ENCODE results near the gene VRK2. TPM values are rescaled to one million over a fixed set of nuclear protein-coding genes. Genes with fewer than 3 reads are reported as not detected.
A peak's percentile ranks its signal among the peaks of the same experiment; 100 is the strongest.
"Not testable (repeated sequence)": the region's sequence is repeated elsewhere in the genome, so short reads cannot be mapped to it uniquely, and the experiment has no call there.

VRK2 gene
- total RNA-seq, 2 experiments from 2014 or later, result 23.3 to 26.3 TPM

GRCh38 chr2:58127111-58127510, 80.5 kb downstream of the VRK2 start:
- ChIA-PET CTCF (no interaction called here), POLR2A (no interaction called here)
- Mint-ChIP-seq H3K4me3 (no peak overlapping the region), H3K27ac (no peak overlapping the region), H3K27me3 (no peaks in the 10 kb centered on the region), H3K36me3 (peaks cover 19% of the 10 kb centered on the region), H3K9me3 (no peaks in the 10 kb centered on the region), H3K4me1 (ENCODE audit: low read depth) (peaks cover 2% of the 10 kb centered on the region)
- no peak for DNase-seq
- intact Hi-C loops (cut with micrococcal nuclease), result no loop called here

DNA sequence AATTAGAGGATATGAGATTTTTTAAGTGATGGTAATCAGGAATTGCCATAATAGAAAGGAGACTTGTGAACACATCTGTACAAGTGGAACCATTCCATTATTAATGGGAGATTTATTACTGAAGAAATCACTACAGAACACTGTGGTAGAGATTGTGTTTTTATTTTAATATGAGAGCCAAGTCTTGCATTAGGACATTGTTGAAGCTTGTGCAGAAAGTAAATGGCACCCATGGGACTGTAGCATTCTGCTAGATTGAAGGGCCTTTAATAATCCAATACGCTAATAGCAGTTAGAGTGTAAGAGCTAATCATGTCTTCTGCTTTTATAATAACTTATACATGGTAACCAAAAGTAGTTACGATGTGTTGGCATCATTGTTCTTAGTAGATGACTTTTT, 83.6 kb downstream of the VRK2 start:
- CTCF ChIA-PET, result no interaction called here
- POLR2A ChIA-PET, result no interaction called here
- Mint-ChIP-seq H3K27ac (no peak overlapping the region), H3K9me3 (no peaks in the 10 kb centered on the region), H3K4me3 (no peak overlapping the region), H3K4me1 (ENCODE audit: low read depth) (no peaks in the 10 kb centered on the region), H3K36me3 (peaks cover 16% of the 10 kb centered on the region), H3K27me3 (no peaks in the 10 kb centered on the region)
- intact Hi-C loops (cut with micrococcal nuclease), result no loop called here
- no peak for DNase-seq

DNA sequence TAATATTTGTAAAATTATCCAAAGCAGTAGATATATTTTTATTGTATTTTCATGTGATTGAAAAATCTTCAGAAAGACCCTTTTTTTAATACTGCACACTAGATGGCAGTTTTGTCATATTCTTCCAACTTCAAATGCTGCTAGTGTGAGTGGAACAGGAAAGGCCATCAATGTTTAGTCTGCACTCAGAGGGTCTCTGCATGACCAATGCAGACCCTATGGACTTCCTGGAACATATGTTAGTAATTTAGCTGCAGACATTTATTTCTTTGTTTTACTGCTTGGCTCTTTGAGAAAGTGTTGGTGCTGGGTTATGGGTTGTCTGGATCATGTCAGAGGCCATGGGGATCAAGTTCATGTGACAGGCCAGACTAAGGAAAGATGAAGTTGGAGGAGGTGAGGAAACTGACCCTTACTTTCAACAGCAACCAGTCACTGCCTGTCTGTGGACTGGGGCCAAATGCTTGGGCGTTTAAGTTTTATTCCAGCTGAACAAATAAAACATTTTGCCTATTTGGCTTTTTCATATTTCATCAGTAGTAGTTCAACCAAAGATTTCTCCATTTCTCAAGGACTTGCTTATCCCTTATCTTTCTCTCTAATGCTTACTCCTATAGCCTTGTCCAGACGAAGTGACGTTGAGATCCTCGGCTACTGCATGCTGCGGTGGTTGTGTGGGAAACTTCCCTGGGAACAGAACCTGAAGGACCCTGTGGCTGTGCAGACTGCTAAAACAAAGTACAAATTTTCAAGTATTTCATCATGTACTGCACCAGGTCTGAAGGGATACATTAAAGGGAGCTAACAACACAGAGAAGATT, 84.8 kb downstream of the VRK2 start:
- H3K4me3 Mint-ChIP-seq, result no peak overlapping the region
- POLR2A ChIA-PET, result no interaction called here
- peaks cover 19% of the 10 kb centered on the region for H3K36me3 Mint-ChIP-seq
- intact Hi-C loops (cut with micrococcal nuclease), result no loop called here
- H3K4me1 Mint-ChIP-seq (ENCODE audit: low read depth), result no peaks in the 10 kb centered on the region
- CTCF ChIA-PET, result no interaction called here
- no peak for DNase-seq
- H3K9me3 Mint-ChIP-seq, result no peaks in the 10 kb centered on the region
- no peak overlapping the region for H3K27ac Mint-ChIP-seq
- H3K27me3 Mint-ChIP-seq, result no peaks in the 10 kb centered on the region

DNA sequence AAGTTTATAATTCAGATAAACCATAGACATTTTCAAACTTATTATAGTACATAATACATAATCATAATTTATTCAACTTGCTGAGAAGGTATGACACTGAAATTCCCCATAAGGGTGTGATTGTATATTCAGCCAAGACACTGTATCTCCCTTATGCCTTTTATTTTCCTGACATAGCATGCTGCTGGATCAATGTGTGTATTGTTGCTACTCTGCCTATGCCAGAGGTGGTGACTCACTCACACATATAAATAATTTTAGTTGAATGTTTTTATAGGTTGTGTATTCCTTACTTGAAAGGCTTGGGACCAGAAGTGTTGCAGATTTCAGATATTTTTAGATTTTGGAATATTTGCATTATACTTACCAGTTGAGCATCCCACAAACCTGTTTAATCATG, 86.8 kb downstream of the VRK2 start:
- H3K36me3 Mint-ChIP-seq, result peaks cover 19% of the 10 kb centered on the region
- intact Hi-C loops (cut with micrococcal nuclease), result no loop called here
- no peak overlapping the region for H3K27ac Mint-ChIP-seq
- ChIA-PET CTCF (no interaction called here), POLR2A (no interaction called here)
- H3K4me1 Mint-ChIP-seq (ENCODE audit: low read depth), result no peaks in the 10 kb centered on the region
- no peak for DNase-seq
- H3K9me3 Mint-ChIP-seq, result no peaks in the 10 kb centered on the region
- H3K4me3 Mint-ChIP-seq, result no peak overlapping the region
- no peaks in the 10 kb centered on the region for H3K27me3 Mint-ChIP-seq

DNA sequence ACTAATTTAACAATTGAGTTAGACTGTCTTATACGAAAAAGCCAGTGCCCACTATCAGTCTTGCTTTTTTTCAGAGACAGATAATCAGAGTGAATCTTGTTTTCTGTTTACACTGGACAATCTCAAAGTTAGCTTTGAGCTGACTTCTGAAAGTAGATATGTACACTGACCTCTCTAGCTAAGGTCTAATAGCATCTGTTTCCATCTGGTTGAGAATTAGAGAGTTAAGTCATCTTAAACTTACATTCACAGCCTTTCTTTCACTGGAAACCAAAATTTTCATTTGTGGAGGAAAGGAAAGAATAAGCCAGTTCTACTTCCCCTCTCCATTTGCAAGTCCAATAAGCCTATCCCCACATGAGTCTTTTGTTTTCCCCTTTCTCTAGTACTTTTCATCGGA, 89.3 kb downstream of the VRK2 start:
- DNase-seq, result no peak
- no peak overlapping the region for H3K27ac Mint-ChIP-seq
- no peaks in the 10 kb centered on the region for H3K4me1 Mint-ChIP-seq (ENCODE audit: low read depth)
- peaks cover 28% of the 10 kb centered on the region for H3K36me3 Mint-ChIP-seq
- no peaks in the 10 kb centered on the region for H3K27me3 Mint-ChIP-seq
- CTCF ChIA-PET, result no interaction called here
- POLR2A ChIA-PET, result no interaction called here
- intact Hi-C loops (cut with micrococcal nuclease), result no loop called here
- H3K4me3 Mint-ChIP-seq, result no peak overlapping the region
- H3K9me3 Mint-ChIP-seq, result no peaks in the 10 kb centered on the region

- intact Hi-C loops (cut with micrococcal nuclease), result no loop called here
- H3K36me3 Mint-ChIP-seq, result peaks cover 21% of the 10 kb centered on the region
These were observed 90.6 kb downstream of the VRK2 start for GRCh38 chr2:58137221-58137620.

GRCh38 chr2:58137856-58138255, 91.2 kb downstream of the VRK2 start:
- Mint-ChIP-seq H3K9me3 (no peaks in the 10 kb centered on the region), H3K36me3 (peaks cover 21% of the 10 kb centered on the region), H3K4me1 (ENCODE audit: low read depth) (no peaks in the 10 kb centered on the region), H3K27me3 (no peaks in the 10 kb centered on the region), H3K27ac (no peak overlapping the region), H3K4me3 (no peak overlapping the region)
- intact Hi-C loops (cut with micrococcal nuclease), result no loop called here
- CTCF ChIA-PET, result no interaction called here
- DNase-seq, result no peak
- POLR2A ChIA-PET, result no interaction called here

More at GRCh38 chr2:58137221-58137620, 90.6 kb downstream of the VRK2 start:
- no peaks in the 10 kb centered on the region for H3K27me3 Mint-ChIP-seq
- no peak for DNase-seq
- no peaks in the 10 kb centered on the region for H3K9me3 Mint-ChIP-seq
- no peaks in the 10 kb centered on the region for H3K4me1 Mint-ChIP-seq (ENCODE audit: low read depth)
- POLR2A ChIA-PET, result no interaction called here
- H3K4me3 Mint-ChIP-seq, result no peak overlapping the region
- CTCF ChIA-PET, result no interaction called here
- H3K27ac Mint-ChIP-seq, result no peak overlapping the region

GRCh38 chr2:58138396-58139030, 91.9 kb downstream of the VRK2 start:
- no peak overlapping the region for H3K4me3 Mint-ChIP-seq
- no peak overlapping the region for H3K27ac Mint-ChIP-seq
- intact Hi-C loops (cut with micrococcal nuclease), result no loop called here
- CTCF ChIA-PET, result no interaction called here
- peaks cover 21% of the 10 kb centered on the region for H3K36me3 Mint-ChIP-seq
- no peaks in the 10 kb centered on the region for H3K4me1 Mint-ChIP-seq (ENCODE audit: low read depth)
- no peaks in the 10 kb centered on the region for H3K27me3 Mint-ChIP-seq
- H3K9me3 Mint-ChIP-seq, result no peaks in the 10 kb centered on the region
- POLR2A ChIA-PET, result no interaction called here
- DNase-seq, result no peak

DNA sequence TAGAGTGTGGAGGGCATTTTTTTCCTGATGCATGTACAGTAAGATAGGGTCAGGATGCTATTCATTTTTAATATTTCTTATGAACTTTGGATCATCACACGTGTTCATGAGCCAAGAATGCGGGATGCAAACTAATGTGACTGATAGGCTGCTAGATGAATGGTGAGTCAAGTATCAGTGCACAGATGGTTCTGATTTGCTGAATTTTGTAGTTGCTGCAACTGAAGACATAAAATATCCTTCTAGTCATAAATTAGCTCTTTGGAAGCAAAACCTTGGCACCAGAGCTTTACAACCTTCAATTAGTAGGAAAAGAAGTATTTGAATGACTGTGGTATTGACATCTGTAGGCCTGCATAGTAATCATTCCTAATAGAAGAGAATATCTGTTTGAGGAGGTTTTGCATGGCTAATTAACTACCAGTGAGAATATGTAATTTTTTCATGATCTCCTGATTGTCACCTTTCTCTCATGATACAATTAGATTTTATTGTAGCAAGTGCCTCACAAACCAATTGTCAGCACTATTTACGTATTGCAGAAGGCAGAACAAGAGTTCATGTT, 94.0 kb downstream of the VRK2 start:
- H3K36me3 Mint-ChIP-seq, result peaks cover 25% of the 10 kb centered on the region
- no peak overlapping the region for H3K27ac Mint-ChIP-seq
- no peak for DNase-seq
- no peaks in the 10 kb centered on the region for H3K9me3 Mint-ChIP-seq
- no peak overlapping the region for H3K4me3 Mint-ChIP-seq
- intact Hi-C loops (cut with micrococcal nuclease), result loop anchor here (10.0 kb wide), 1 partner anchor 156 kb away; no protein-coding TSS in a partner anchor
- H3K4me1 Mint-ChIP-seq (ENCODE audit: low read depth), result no peaks in the 10 kb centered on the region
- CTCF ChIA-PET, result no interaction called here
- no peaks in the 10 kb centered on the region for H3K27me3 Mint-ChIP-seq
- POLR2A ChIA-PET, result no interaction called here

DNA sequence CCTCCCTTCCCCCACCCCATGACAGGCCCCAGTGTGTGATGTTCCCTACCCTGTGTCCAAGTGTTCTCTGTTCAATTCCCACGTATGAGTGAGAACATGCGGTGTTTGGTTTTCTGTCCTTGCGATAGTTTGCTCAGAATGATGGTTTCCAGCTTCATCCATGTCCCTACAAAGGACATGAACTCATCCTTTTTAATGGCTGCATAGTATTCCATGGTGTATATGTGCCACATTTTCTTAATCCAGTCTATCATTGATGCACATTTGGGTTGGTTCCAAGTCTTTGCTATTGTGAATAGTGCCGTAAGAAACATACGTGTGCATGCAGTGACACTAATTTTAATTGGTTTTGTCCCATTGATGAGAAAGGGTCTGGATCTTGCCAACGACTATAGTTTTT, 99.2 kb downstream of the VRK2 start:
- H3K4me3 Mint-ChIP-seq; POLR2A ChIA-PET; H3K27ac Mint-ChIP-seq; H3K4me1 Mint-ChIP-seq (ENCODE audit: low read depth); H3K27me3 Mint-ChIP-seq; H3K9me3 Mint-ChIP-seq; DNase-seq: not testable (repeated sequence)
- peaks cover 36% of the 10 kb centered on the region for H3K36me3 Mint-ChIP-seq
- CTCF ChIA-PET, result interaction anchor here (1.1 kb wide), 1 partner anchor 17 kb away, joined by 3 read pairs; no protein-coding TSS in a partner anchor
- intact Hi-C loops (cut with micrococcal nuclease), result loop anchor here (5.0 to 10.0 kb wide), 2 partner anchors 98 to 161 kb away; partner anchors contain the start of gene VRK2

DNA sequence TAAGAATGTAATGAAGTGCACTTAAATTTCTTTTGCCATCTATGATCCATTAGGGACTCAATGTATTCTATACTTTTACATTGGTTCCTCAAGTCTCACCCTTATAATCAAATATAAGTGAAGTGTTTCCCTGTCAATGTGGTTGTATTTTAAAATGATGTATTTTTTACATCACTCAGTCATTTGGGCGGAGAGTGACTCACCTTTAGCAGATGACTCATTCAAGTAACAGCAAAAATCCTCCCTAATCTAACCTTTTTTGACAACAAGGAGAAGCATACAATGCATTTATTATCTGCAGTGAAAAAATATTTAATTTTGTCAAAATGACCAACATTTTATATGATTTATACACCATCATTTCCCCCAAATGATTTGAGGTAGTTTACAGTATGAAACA, 100.1 kb downstream of the VRK2 start:
- POLR2A ChIA-PET, result no interaction called here
- peak; percentile 12 for DNase-seq
- no peak overlapping the region for H3K27ac Mint-ChIP-seq
- intact Hi-C loops (cut with micrococcal nuclease), result loop anchor here (5.0 to 10.0 kb wide), 2 partner anchors 99 to 162 kb away; partner anchors contain the start of gene VRK2
- H3K27me3 Mint-ChIP-seq, result no peaks in the 10 kb centered on the region
- CTCF ChIA-PET, result no interaction called here
- H3K4me1 Mint-ChIP-seq (ENCODE audit: low read depth), result peaks cover 8% of the 10 kb centered on the region
- H3K4me3 Mint-ChIP-seq, result no peak overlapping the region
- H3K9me3 Mint-ChIP-seq, result no peaks in the 10 kb centered on the region
- H3K36me3 Mint-ChIP-seq, result peaks cover 35% of the 10 kb centered on the region

GRCh38 chr2:58155160-58155778, 108.7 kb downstream of the VRK2 start:
- no peaks in the 10 kb centered on the region for H3K4me1 Mint-ChIP-seq (ENCODE audit: low read depth)
- DNase-seq, result no peak
- H3K27me3 Mint-ChIP-seq, result no peaks in the 10 kb centered on the region
- intact Hi-C loops (cut with micrococcal nuclease), result no loop called here
- ChIA-PET POLR2A (no interaction called here), CTCF (no interaction called here)
- no peak overlapping the region for H3K27ac Mint-ChIP-seq
- peaks cover 54% of the 10 kb centered on the region for H3K36me3 Mint-ChIP-seq
- H3K4me3 Mint-ChIP-seq, result no peak overlapping the region
- peaks cover 10% of the 10 kb centered on the region for H3K9me3 Mint-ChIP-seq

Measured in activated CD4-positive, alpha-beta memory T cell treated with anti-CD3 and anti-CD28 coated beads for 36 hours (primary cell).